Measurements from ENCODE around the gene HNRNPL. TPM values are rescaled to one million over a fixed set of nuclear protein-coding genes. Genes with fewer than 3 reads are reported as not detected.
"Not testable (repeated sequence)": the region's sequence is repeated elsewhere in the genome, so short reads cannot be mapped to it uniquely, and the experiment has no call there.

HNRNPL gene
- total and polyA plus RNA-seq, 8 donors, result 252 to 470 (median 429) TPM

DNA sequence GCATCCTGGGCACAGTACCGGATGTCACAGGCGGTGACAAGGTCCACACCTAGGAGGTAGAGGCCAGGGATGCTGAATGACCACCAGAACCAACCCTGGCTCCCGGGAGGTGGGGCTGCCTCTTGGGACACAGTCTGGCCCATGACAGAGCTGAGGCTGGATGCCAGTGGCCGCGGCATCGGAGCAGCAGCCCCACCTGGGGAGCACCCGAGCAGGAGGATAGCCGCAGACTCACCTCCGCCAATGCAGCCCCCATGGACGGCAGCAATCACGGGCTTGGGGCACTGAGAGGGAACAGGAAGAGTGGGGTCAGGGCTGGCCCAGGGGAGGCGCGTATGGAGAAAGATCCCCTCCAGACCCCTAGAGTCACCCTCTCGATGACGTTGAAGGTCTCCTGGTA lies 32.7 kb downstream of the HNRNPL start:
- no peak for TF ChIP-seq CTCF (IDR thresholded peaks at IDR 0.05)
- no peaks in the 10 kb centered on the region for H3K4me1 ChIP-seq
- intact Hi-C loops (cut with DNase I), result no loop called here

DNA sequence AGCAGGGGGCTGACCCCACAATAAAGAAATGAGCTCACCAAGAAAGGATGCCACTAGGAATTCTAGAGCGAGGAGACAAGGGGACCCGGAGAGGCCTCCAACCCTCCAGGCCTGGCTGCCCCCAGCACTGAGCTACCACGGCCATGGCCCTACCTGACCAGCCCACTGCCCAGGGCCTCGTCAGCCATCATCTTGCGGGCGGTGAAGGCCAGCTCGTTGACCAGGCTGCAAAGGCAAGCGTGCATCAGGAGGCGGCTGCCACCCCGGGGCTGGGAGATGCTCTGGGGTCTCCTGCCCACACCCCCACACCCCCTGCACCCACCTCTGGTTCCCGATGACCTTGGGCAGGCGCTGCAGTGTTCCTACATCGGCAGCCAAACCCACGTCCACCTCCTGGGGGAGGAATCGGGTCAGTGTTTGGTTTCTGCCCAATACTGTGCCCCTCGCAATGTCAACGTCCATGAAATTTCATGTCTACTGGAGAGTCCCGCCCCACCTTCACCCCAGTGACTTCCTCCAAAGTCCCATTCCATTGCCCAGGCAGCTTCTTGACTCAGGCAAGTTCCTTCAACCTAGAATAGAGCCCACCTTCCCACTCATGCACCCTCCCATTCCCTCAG lies 33.5 kb downstream of the HNRNPL start:
- H3K4me1 ChIP-seq, result no peaks in the 10 kb centered on the region
- intact Hi-C loops (cut with DNase I), result no loop called here
- no peak for DNase-seq
- H3K27me3 ChIP-seq, result no peaks in the 10 kb centered on the region
- no peak overlapping the region for H3K4me3 ChIP-seq
- TF ChIP-seq CTCF (IDR thresholded peaks at IDR 0.05), result no peak
- H3K9me3 ChIP-seq, result no peaks in the 10 kb centered on the region
- no peak overlapping the region for H3K27ac ChIP-seq
- no peak for ATAC-seq
- H3K36me3 ChIP-seq, result peaks cover 0 to 61% of the 10 kb centered on the region in 2 donors

More for the DNA sequence above, 32.7 kb downstream of the HNRNPL start:
- Histone ChIP-seq H3K27ac (no peak overlapping the region), H3K36me3 (peaks cover 0 to 68% of the 10 kb centered on the region in 2 donors), H3K4me3 (no peak overlapping the region), H3K27me3 (no peaks in the 10 kb centered on the region), H3K9me3 (no peaks in the 10 kb centered on the region)
- DNase-seq, result no peak
- ATAC-seq, result no peak

- no peak for ATAC-seq
- DNase-seq, result no peak
Measured at GRCh38 chr19:38815059-38816001, 34.5 kb downstream of the HNRNPL start.

DNA sequence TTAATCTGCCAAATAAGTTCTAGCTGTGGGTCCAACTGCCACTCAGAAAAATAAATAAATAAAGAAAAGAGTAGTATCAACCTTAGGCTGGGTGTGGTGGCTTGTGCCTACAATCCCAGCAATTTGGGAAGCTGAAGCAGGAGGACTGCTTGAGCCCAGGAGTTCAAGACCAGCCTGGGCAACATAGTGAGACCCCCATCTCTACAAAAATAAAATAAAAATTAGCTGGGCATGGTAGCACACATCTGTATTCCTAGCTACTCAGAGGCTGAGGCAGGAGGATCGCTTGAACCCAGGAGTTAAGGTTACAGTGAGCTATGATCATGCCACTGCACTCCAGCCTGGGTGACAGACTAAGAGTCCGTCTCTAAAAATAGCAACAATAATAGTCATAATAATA lies 35.9 kb downstream of the HNRNPL start:
- H3K4me1 ChIP-seq; intact Hi-C loops (cut with DNase I): not testable (repeated sequence)

More at GRCh38 chr19:38815059-38816001, 34.5 kb downstream of the HNRNPL start:
- Histone ChIP-seq H3K4me1 (no peaks in the 10 kb centered on the region), H3K27me3 (no peaks in the 10 kb centered on the region), H3K4me3 (no peak overlapping the region), H3K27ac (no peak overlapping the region), H3K9me3 (no peaks in the 10 kb centered on the region), H3K36me3 (peaks cover 0 to 54% of the 10 kb centered on the region in 2 donors)
- TF ChIP-seq CTCF (IDR thresholded peaks at IDR 0.05), result no peak
- intact Hi-C loops (cut with DNase I), result no loop called here

GRCh38 chr19:38813323-38813722 lies 36.5 kb downstream of the HNRNPL start:
- Histone ChIP-seq H3K27ac (no peak overlapping the region), H3K27me3 (no peaks in the 10 kb centered on the region), H3K4me1 (no peaks in the 10 kb centered on the region), H3K36me3 (peaks cover 0 to 41% of the 10 kb centered on the region in 2 donors), H3K4me3 (no peak overlapping the region), H3K9me3 (no peaks in the 10 kb centered on the region)
- intact Hi-C loops (cut with DNase I), result no loop called here
- no peak for TF ChIP-seq CTCF (IDR thresholded peaks at IDR 0.05)
- ATAC-seq (no peak), DNase-seq (no peak)

More for the DNA sequence above, 35.9 kb downstream of the HNRNPL start:
- DNase-seq, H3K27ac ChIP-seq, H3K9me3 ChIP-seq, H3K4me3 ChIP-seq, ATAC-seq, H3K27me3 ChIP-seq: not testable (repeated sequence)
- peaks cover 0 to 46% of the 10 kb centered on the region in 2 donors for H3K36me3 ChIP-seq
